ENCODE data around the gene CHRNA5.

CHRNA5 gene

GRCh38 chr15:78640527-78641101, 75.3 kb downstream of the CHRNA5 start:
- no peak for DNase-seq (ENCODE audit: low spot score)

GRCh38 chr15:78641102-78641748, 75.9 kb downstream of the CHRNA5 start, which contains the start of gene CHRNB4:
Gene CHRNB4, minus strand, starts transcription at chr15:78641210. Its CDS starts 77 bp downstream, at chr15:78641133.
- no peak for DNase-seq (ENCODE audit: low spot score)

- no peak for DNase-seq (ENCODE audit: low spot score)
These were observed 76.5 kb downstream of the CHRNA5 start for GRCh38 chr15:78641749-78642275.

GRCh38 chr15:78642331-78642730, 77.0 kb downstream of the CHRNA5 start:
- no peak for DNase-seq (ENCODE audit: low spot score)

Measured in CD4-positive, alpha-beta T cell treated with Interleukin-2 at 100 ng/mL for 4 hours (primary cell).